Suprapubic skin (tissue), 4 donors: ENCODE measurements around the gene CROCC2. TPM values are rescaled to one million over a fixed set of nuclear protein-coding genes. Genes with fewer than 3 reads are reported as not detected.

Source experiments
- DNase-seq, 2 donors: peaks; one replicate each; pipeline ENCODE4 v3.0.0-alpha.2; 2019; ENCODE audit warnings: low spot score in 2 of 2
- H3K27ac ChIP-seq: fragments of 200-600 bp; sonication (generic); one replicate; pipeline ENCODE4 v1.5.1; 2019
- H3K27me3 ChIP-seq: fragments of 200-600 bp; sonication (generic); one replicate; pipeline ENCODE4 v1.5.1; 2019
- H3K36me3 ChIP-seq: fragments of 200-600 bp; sonication (generic); one replicate; pipeline ENCODE4 v1.5.1; 2019
- H3K4me1 ChIP-seq: fragments of 200-600 bp; sonication (generic); one replicate; pipeline ENCODE4 v1.5.1; 2019
- H3K4me3 ChIP-seq: fragments of 200-600 bp; sonication (generic); one replicate; pipeline ENCODE4 v1.5.1; 2019; ENCODE audit warnings: mild to moderate bottlenecking
- H3K9me3 ChIP-seq: fragments of 200-600 bp; sonication (generic); one replicate; pipeline ENCODE4 v1.5.1; 2019
- EP300 ChIP-seq: sonication (generic); formaldehyde crosslinking; IDR thresholded peaks from one replicate; pipeline ENCODE4 v1.6.1; 2017; ENCODE audit warnings: antibody characterized with exemption
- POLR2A ChIP-seq, 2 donors: fragments of 450-650 bp; IDR thresholded peaks; one replicate each; pipeline ENCODE4 v1.6.1; 2017; ENCODE audit warnings: antibody characterized with exemption in 2 of 2, mild to moderate bottlenecking in 2 of 2, moderate library complexity in 2 of 2
- POLR2AphosphoS5 ChIP-seq, 3 donors: sonication (generic); formaldehyde crosslinking; IDR thresholded peaks; one replicate each; pipeline ENCODE4 v1.6.1; 2017; ENCODE audit warnings: antibody characterized with exemption in 3 of 3
- WGBS: methylation state at CpG from one replicate; pipeline ENCODE4 v1.1.5; 2018; 5-methylcytosine and 5-hydroxymethylcytosine counted together
- total RNA-seq, 4 donors: library from RNA; depleted of rRNA; stranded (reverse); fragments of >200 nt; gene quantifications; one replicate each; pipeline ENCODE4 v1.1.0, GENCODE V29; 2016
- TF ChIP-seq, protein P1 (sequence below), 2 donors: fragments of 200-600 bp in 1 of 2; fragments of 450-650 bp in 1 of 2; sonication (generic) in 1 of 2; IDR thresholded peaks; one replicate each; pipeline ENCODE4 v1.5.1; 2016 to 2019; ENCODE audit warnings: antibody characterized with exemption in 2 of 2, mild to moderate bottlenecking in 1 of 2, moderate library complexity in 1 of 2

Gene CROCC2
- total RNA-seq, 4 donors from 2014 or later = not detected

DNA sequence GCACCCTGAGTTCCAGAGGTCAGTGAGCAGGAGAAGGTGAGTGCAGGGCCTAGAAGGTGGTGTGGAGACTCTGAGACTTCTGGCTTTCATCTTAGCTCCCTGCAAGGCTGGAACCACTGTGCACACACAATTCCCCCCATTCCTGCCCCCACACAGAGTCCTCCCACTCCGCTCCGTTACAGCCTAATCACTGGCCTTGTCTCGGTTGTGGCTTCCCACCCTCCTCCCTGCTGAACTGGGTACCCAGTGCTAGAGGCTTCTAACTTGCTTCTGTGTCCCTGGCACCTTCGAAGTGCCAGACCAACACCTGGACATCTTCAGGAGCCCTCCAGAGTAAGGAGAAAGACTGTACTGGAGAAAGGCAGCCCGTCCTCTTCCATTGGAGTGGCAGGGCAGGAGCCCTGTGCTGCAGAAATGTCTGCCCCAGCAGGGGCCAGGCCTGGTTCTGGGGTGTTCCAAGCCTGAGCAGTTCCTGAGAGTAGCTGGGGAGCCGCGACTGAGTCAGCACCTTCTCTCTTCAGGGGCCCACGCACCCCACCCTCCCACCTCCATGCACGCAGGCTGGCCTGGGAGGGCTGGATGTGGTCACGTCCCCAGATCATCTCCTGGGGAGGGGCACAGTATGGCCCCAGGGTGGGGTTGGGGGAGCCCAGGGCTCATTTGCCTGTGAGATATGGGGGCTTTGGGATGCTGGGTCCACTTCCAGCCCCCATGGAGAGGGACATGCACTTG lies 23.4 kb downstream of the CROCC2 start:
- peak; percentile 28 to 62 for DNase-seq
- H3K9me3 ChIP-seq = no peaks in the 10 kb centered on the region
- H3K4me3 ChIP-seq = no peak overlapping the region
- TF ChIP-seq, protein P1, sequence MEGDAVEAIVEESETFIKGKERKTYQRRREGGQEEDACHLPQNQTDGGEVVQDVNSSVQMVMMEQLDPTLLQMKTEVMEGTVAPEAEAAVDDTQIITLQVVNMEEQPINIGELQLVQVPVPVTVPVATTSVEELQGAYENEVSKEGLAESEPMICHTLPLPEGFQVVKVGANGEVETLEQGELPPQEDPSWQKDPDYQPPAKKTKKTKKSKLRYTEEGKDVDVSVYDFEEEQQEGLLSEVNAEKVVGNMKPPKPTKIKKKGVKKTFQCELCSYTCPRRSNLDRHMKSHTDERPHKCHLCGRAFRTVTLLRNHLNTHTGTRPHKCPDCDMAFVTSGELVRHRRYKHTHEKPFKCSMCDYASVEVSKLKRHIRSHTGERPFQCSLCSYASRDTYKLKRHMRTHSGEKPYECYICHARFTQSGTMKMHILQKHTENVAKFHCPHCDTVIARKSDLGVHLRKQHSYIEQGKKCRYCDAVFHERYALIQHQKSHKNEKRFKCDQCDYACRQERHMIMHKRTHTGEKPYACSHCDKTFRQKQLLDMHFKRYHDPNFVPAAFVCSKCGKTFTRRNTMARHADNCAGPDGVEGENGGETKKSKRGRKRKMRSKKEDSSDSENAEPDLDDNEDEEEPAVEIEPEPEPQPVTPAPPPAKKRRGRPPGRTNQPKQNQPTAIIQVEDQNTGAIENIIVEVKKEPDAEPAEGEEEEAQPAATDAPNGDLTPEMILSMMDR (IDR thresholded peaks at IDR 0.05) = no peak
- TF ChIP-seq EP300 = no peak
- TF ChIP-seq POLR2AphosphoS5 (IDR thresholded peaks at IDR 0.05) = no peak
- TF ChIP-seq POLR2A (IDR thresholded peaks at IDR 0.05) = no peak
- no peak overlapping the region for H3K27ac ChIP-seq
- 79% methylated on average over 9 of the region's 10 CpGs for WGBS
- no peaks in the 10 kb centered on the region for H3K36me3 ChIP-seq
- no peaks in the 10 kb centered on the region for H3K4me1 ChIP-seq
- peaks cover 3% of the 10 kb centered on the region for H3K27me3 ChIP-seq

DNA sequence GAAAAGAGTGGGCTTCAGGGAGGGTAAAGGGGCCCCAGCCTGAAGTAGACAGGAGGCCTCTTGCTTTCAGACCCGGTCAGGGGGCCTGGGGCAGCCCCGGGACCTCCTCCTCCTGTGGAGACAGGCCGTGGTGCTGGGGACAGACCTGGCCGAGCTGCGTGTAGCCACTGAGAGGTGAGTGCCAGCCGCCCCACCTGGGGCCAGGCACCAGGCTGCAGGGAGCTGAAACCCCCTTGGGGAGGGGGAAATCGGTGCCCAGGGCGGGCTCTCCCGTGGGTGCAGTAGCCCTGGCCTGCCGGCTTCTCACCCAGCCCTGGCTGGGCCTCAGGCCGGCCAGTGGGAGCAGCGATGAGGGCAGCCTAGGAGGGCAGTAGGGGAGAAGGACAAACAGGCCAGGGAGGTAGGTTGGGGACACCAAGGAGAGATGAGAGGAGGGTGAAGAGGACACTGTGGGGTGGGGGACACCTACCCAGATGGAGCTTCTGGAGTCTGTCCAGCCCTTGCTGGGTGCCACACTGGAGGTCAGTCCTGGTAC lies 24.0 kb downstream of the CROCC2 start:
- peaks cover 3% of the 10 kb centered on the region for H3K27me3 ChIP-seq
- H3K4me1 ChIP-seq = no peaks in the 10 kb centered on the region
- H3K4me3 ChIP-seq = no peak overlapping the region
- DNase-seq = peak; percentile 44 to 66
- 89% methylated on average over 5 of the region's 12 CpGs for WGBS
- H3K36me3 ChIP-seq = no peaks in the 10 kb centered on the region
- no peak overlapping the region for H3K27ac ChIP-seq
- TF ChIP-seq, protein P1 (IDR thresholded peaks at IDR 0.05) = no peak
- no peak for TF ChIP-seq POLR2A (IDR thresholded peaks at IDR 0.05)
- no peak for TF ChIP-seq POLR2AphosphoS5 (IDR thresholded peaks at IDR 0.05)
- no peak for TF ChIP-seq EP300
- no peaks in the 10 kb centered on the region for H3K9me3 ChIP-seq

DNA sequence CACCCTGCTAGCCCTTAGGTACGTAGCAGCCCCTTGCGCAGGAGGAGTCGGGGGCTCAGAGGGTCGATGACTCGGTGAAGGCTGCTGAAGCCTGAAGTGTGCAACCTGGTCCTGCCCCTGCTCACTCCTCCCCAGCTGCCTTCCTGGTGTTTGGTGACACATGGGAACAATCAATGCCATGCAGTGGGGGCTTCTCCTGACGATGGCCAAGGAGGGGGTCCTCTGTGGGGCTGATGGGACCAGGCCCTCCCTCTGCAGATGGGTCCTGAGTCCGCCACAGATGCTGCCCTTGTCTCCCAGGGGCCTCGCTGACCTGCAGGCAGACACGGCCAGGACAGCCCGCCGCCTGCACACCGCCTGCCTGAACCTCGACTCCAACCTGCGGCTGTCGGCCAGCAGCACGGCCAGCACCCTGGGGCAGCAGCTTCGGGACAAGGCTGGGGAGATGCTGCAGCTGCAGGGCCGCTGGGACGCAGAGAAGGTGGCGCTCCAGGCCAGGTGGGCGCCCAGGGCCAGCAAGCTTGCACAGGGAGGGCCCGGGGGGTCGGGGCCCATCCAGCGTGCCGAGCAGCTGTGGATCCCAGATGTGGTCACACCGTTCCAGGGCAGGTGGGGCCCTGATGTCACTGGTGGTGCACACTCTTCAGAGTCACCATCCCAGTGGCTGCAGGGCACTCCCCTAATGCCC lies 24.6 kb downstream of the CROCC2 start:
- Histone ChIP-seq H3K4me3 (no peak overlapping the region), H3K9me3 (no peaks in the 10 kb centered on the region), H3K36me3 (no peaks in the 10 kb centered on the region), H3K4me1 (no peaks in the 10 kb centered on the region), H3K27ac (no peak overlapping the region), H3K27me3 (peaks cover 3% of the 10 kb centered on the region)
- TF ChIP-seq, protein P1 (IDR thresholded peaks at IDR 0.05) = no peak
- 94% methylated on average over 13 of the region's 26 CpGs for WGBS
- peak; percentile 53 to 68 for DNase-seq

DNA sequence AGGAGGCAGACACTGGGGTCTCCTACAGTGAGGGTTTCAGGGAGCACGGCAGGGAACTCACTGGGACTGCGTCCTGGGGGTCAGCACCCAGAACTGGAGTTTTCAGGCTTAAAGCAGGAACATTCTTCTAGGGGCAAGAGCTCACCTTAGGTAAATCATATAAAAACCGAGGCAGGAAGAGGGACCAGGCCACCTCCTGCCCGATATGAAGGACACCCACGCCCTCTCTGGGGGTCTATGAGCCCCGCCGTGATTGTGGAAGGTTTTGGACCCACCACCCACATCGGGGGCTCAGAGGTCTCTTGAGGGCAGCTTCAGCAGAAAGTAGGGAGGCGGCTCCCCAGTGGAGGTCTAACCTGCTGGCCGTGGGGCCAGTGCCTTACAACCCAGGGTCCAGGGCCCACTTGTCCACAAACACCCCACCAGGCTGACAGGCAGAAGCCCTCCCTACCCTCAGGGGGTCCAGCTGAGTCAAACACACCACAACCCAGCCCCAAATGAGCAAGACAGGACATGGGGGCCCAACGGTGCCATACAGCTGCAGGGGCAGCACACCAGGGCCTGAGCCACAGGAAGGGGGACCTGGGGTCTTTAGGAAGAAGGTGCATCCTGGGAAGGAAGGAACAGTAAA lies 25.3 kb downstream of the CROCC2 start:
- TF ChIP-seq POLR2A (IDR thresholded peaks at IDR 0.05) = no peak
- TF ChIP-seq, protein P1 (IDR thresholded peaks at IDR 0.05) = no peak
- TF ChIP-seq POLR2AphosphoS5 (IDR thresholded peaks at IDR 0.05) = no peak
- no peak for TF ChIP-seq EP300
- Histone ChIP-seq H3K27ac (no peak overlapping the region), H3K27me3 (peaks cover 3% of the 10 kb centered on the region), H3K4me3 (no peak overlapping the region), H3K9me3 (no peaks in the 10 kb centered on the region), H3K4me1 (no peaks in the 10 kb centered on the region), H3K36me3 (no peaks in the 10 kb centered on the region)
- peak; percentile 41 to 67 for DNase-seq
- 77% methylated on average over 10 of the region's 11 CpGs for WGBS
